GM21576 (cell line): ENCODE results near the gene PTK6.

Source experiments
- ATAC-seq: cut with Tn5 transposase; IDR thresholded peaks from one replicate; pipeline ENCODE4 v1.9.1; 2021; ENCODE audit warnings: mild to moderate bottlenecking, moderate library complexity; ENCODE audit not compliant: unreplicated experiment

PTK6 gene

GRCh38 chr20:63570281-63571086 is 33.3 kb upstream of the PTK6 start:
- no peak for ATAC-seq

GRCh38 chr20:63568986-63569949 is 32.1 kb upstream of the PTK6 start:
- ATAC-seq = no peak

GRCh38 chr20:63568170-63568981 is 31.2 kb upstream of the PTK6 start:
- ATAC-seq = peak; percentile 13

- ATAC-seq = peak; percentile 56
Measured at GRCh38 chr20:63567386-63568169, 30.4 kb upstream of the PTK6 start.

GRCh38 chr20:63567136-63567385 is 29.9 kb upstream of the PTK6 start:
- no peak for ATAC-seq

- ATAC-seq = no peak
Measured at GRCh38 chr20:63566395-63567135, 29.4 kb upstream of the PTK6 start.

- no peak for ATAC-seq
Measured at GRCh38 chr20:63565699-63566335, 28.6 kb upstream of the PTK6 start.

- no peak for ATAC-seq
Measured at GRCh38 chr20:63565021-63565698, 28.0 kb upstream of the PTK6 start.

- ATAC-seq = no peak
Measured at GRCh38 chr20:63564036-63564810, 27.0 kb upstream of the PTK6 start.

- ATAC-seq = no peak
Measured at GRCh38 chr20:63563225-63563935, 26.2 kb upstream of the PTK6 start.

- no peak for ATAC-seq
Measured at GRCh38 chr20:63562461-63563224, 25.5 kb upstream of the PTK6 start.

- no peak for ATAC-seq
Measured at GRCh38 chr20:63561624-63562396, 24.6 kb upstream of the PTK6 start.

- ATAC-seq = no peak
Measured at GRCh38 chr20:63560856-63561609, 23.9 kb upstream of the PTK6 start.

- ATAC-seq = no peak
Measured at GRCh38 chr20:63560333-63560805, 23.2 kb upstream of the PTK6 start.
